ENCODE results near the gene MAP4K5. TPM values are rescaled to one million over a fixed set of nuclear protein-coding genes. Genes with fewer than 3 reads are reported as not detected.

MAP4K5 gene
- polyA plus RNA-seq, 3 donors: 5.0 to 9.1 (median 7.7) TPM

- peaks cover 0 to 9% (median 4%) of the 10 kb centered on the region in 3 donors for H3K27me3 Mint-ChIP-seq (ENCODE audit: low read depth in 3 of 3)
- no peak for TF ChIP-seq CTCF (IDR thresholded peaks at IDR 0.05)
- no peaks in the 10 kb centered on the region for H3K36me3 ChIP-seq (replicated peaks in 1 of 2; ENCODE audit: control insufficient read depth in 1 of 2, insufficient read depth in 2 of 2, low read length in 2 of 2)
- no peaks in the 10 kb centered on the region for H3K27me3 ChIP-seq (ENCODE audit: control insufficient read depth in 2 of 2, insufficient read depth in 2 of 2, low read length in 2 of 2)
- H4K20me1 ChIP-seq (ENCODE audit: insufficient read depth, low read length): no peaks in the 10 kb centered on the region
- no peak for DNase-seq
- WGBS (ENCODE audit: insufficient coverage): no CpG with 5 or more reads among the region's 3 CpGs
- no peak overlapping the region for H3K4me2 ChIP-seq (replicated peaks; ENCODE audit: extremely low read depth, low read length, poor library complexity, severe bottlenecking)
- no peak overlapping the region for H3K9ac ChIP-seq (ENCODE audit: insufficient read depth, low read length, poor library complexity, severe bottlenecking)
- no peak overlapping the region for H2AFZ ChIP-seq (ENCODE audit: insufficient read depth, low read depth, low read length, poor library complexity, severe bottlenecking)
- no peaks in the 10 kb centered on the region for H3K36me3 Mint-ChIP-seq
- H3K4me3 ChIP-seq (replicated peaks in 1 of 3; ENCODE audit: low read depth in 2 of 3, low read length in 3 of 3): no peak overlapping the region
- intact Hi-C loops (cut with micrococcal nuclease): no loop called here
- no peak overlapping the region for H3K27ac ChIP-seq (ENCODE audit: low read depth in 1 of 2, low read length in 2 of 2)
- no peaks in the 10 kb centered on the region for H3K79me2 ChIP-seq (ENCODE audit: insufficient read depth, low read length)
- no peaks in the 10 kb centered on the region for H3K9me3 ChIP-seq (replicated peaks in 1 of 2; ENCODE audit: control insufficient read depth in 1 of 2, insufficient read depth in 1 of 2, low read length in 2 of 2)
- H3K4me3 Mint-ChIP-seq: no peak overlapping the region
- no peaks in the 10 kb centered on the region for H3K4me1 ChIP-seq (ENCODE audit: control insufficient read depth in 1 of 2, insufficient read depth in 2 of 2, low read length in 2 of 2)
- H3K4me1 Mint-ChIP-seq: peaks cover 5% of the 10 kb centered on the region
- no peak overlapping the region for H3K27ac Mint-ChIP-seq
- peaks cover 0 to 7% (median 0%) of the 10 kb centered on the region in 7 donors for H3K9me3 Mint-ChIP-seq
Observed at GRCh38 chr14:50551877-50552276, 19.5 kb upstream of the MAP4K5 start.

GRCh38 chr14:50550294-50550693 lies 17.9 kb upstream of the MAP4K5 start:
- H3K4me3 ChIP-seq (replicated peaks in 1 of 3; ENCODE audit: low read depth in 2 of 3, low read length in 3 of 3): no peak overlapping the region
- H4K20me1 ChIP-seq (ENCODE audit: insufficient read depth, low read length): no peaks in the 10 kb centered on the region
- H3K4me2 ChIP-seq (replicated peaks; ENCODE audit: extremely low read depth, low read length, poor library complexity, severe bottlenecking): no peak overlapping the region
- Mint-ChIP-seq H3K36me3 (no peaks in the 10 kb centered on the region), H3K4me3 (no peak overlapping the region), H3K27me3 (ENCODE audit: low read depth in 3 of 3) (peaks cover 0 to 7% (median 2%) of the 10 kb centered on the region in 3 donors), H3K27ac (peak overlapping the region in 1 of 7 donors; percentile 60), H3K9me3 (peaks cover 0 to 7% (median 0%) of the 10 kb centered on the region in 7 donors), H3K4me1 (peaks cover 5% of the 10 kb centered on the region)
- DNase-seq: no peak
- no peaks in the 10 kb centered on the region for H3K36me3 ChIP-seq (replicated peaks in 1 of 2; ENCODE audit: control insufficient read depth in 1 of 2, insufficient read depth in 2 of 2, low read length in 2 of 2)
- intact Hi-C loops (cut with micrococcal nuclease): no loop called here
- no peaks in the 10 kb centered on the region for H3K27me3 ChIP-seq (ENCODE audit: control insufficient read depth in 2 of 2, insufficient read depth in 2 of 2, low read length in 2 of 2)
- no peak for TF ChIP-seq CTCF (IDR thresholded peaks at IDR 0.05)
- no peaks in the 10 kb centered on the region for H3K79me2 ChIP-seq (ENCODE audit: insufficient read depth, low read length)
- H3K27ac ChIP-seq (ENCODE audit: low read depth in 1 of 2, low read length in 2 of 2): no peak overlapping the region
- H2AFZ ChIP-seq (ENCODE audit: insufficient read depth, low read depth, low read length, poor library complexity, severe bottlenecking): no peak overlapping the region
- H3K4me1 ChIP-seq (ENCODE audit: control insufficient read depth in 1 of 2, insufficient read depth in 2 of 2, low read length in 2 of 2): no peaks in the 10 kb centered on the region
- no peak overlapping the region for H3K9ac ChIP-seq (ENCODE audit: insufficient read depth, low read length, poor library complexity, severe bottlenecking)
- no peaks in the 10 kb centered on the region for H3K9me3 ChIP-seq (replicated peaks in 1 of 2; ENCODE audit: control insufficient read depth in 1 of 2, insufficient read depth in 1 of 2, low read length in 2 of 2)
- WGBS (ENCODE audit: insufficient coverage): 100% methylated on average over 1 of the region's 1 CpG

Measured in CD14-positive monocyte (primary cell).